ENCODE measurements around the gene NSD1.

GRCh38 chr5:177332896-177333260 is 199.3 kb downstream of the NSD1 start:
- TF ChIP-seq CTCF (IDR thresholded peaks at IDR 0.05): no peak
- no peak for TF ChIP-seq POLR2AphosphoS5 (IDR thresholded peaks at IDR 0.05; ENCODE audit: insufficient read depth in 1 of 2, low read depth in 1 of 2)
- no peak for TF ChIP-seq POLR2A (IDR thresholded peaks at IDR 0.05)

Data from vagina (tissue), 2 donors.